Measurements from ENCODE around the gene NAA25. TPM values are rescaled to one million over a fixed set of nuclear protein-coding genes. Genes with fewer than 3 reads are reported as not detected.
"Not testable (repeated sequence)": the region's sequence is repeated elsewhere in the genome, so short reads cannot be mapped to it uniquely, and the experiment has no call there.

The NAA25 gene
- total and polyA plus RNA-seq, 4 donors, result 6.2 to 38.5 (median 19.4) TPM

GRCh38 chr12:112111931-112112330 is 3.3 kb upstream of the NAA25 start:
- Histone ChIP-seq H3K36me3 (ENCODE audit: control insufficient read depth in 4 of 4, insufficient read depth in 4 of 4, low read length in 4 of 4) (no peaks in the 10 kb centered on the region), H3K9ac (ENCODE audit: insufficient read depth in 1 of 2, low read length in 2 of 2) (no peak overlapping the region), H3K9me3 (ENCODE audit: control insufficient read depth in 4 of 4, insufficient read depth in 3 of 4, low read length in 3 of 4) (no peaks in the 10 kb centered on the region), H3K27ac (ENCODE audit: low read depth in 1 of 2, low read length in 1 of 2) (no peak overlapping the region), H3K27me3 (ENCODE audit: control insufficient read depth in 3 of 3, insufficient read depth in 3 of 3, low read length in 2 of 3) (no peaks in the 10 kb centered on the region), H3K4me3 (no peak overlapping the region), H3K4me1 (ENCODE audit: control insufficient read depth in 5 of 5, insufficient read depth in 5 of 5, low read length in 5 of 5) (peaks cover 4 to 13% (median 6%) of the 10 kb centered on the region in 5 donors)
- 64 to 81% methylated on average over 5 of the region's 5 CpGs for WGBS, 2 donors
- DNase-seq, result peak in 1 of 3 donors; percentile 30
- TF ChIP-seq, protein P1, sequence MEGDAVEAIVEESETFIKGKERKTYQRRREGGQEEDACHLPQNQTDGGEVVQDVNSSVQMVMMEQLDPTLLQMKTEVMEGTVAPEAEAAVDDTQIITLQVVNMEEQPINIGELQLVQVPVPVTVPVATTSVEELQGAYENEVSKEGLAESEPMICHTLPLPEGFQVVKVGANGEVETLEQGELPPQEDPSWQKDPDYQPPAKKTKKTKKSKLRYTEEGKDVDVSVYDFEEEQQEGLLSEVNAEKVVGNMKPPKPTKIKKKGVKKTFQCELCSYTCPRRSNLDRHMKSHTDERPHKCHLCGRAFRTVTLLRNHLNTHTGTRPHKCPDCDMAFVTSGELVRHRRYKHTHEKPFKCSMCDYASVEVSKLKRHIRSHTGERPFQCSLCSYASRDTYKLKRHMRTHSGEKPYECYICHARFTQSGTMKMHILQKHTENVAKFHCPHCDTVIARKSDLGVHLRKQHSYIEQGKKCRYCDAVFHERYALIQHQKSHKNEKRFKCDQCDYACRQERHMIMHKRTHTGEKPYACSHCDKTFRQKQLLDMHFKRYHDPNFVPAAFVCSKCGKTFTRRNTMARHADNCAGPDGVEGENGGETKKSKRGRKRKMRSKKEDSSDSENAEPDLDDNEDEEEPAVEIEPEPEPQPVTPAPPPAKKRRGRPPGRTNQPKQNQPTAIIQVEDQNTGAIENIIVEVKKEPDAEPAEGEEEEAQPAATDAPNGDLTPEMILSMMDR (IDR thresholded peaks at IDR 0.05; ENCODE audit: control extremely low read depth, extremely low read depth), result no peak
- no peak for ATAC-seq (ENCODE audit: insufficient read depth, low FRiP score)

GRCh38 chr12:112110787-112111662 is 2.4 kb upstream of the NAA25 start:
- peaks cover 6 to 12% (median 7%) of the 10 kb centered on the region in 5 donors for H3K4me1 ChIP-seq (ENCODE audit: control insufficient read depth in 5 of 5, insufficient read depth in 5 of 5, low read length in 5 of 5)
- H3K27me3 ChIP-seq (ENCODE audit: control insufficient read depth in 3 of 3, insufficient read depth in 3 of 3, low read length in 2 of 3); H3K9me3 ChIP-seq (ENCODE audit: control insufficient read depth in 4 of 4, insufficient read depth in 3 of 4, low read length in 3 of 4); H3K36me3 ChIP-seq (ENCODE audit: control insufficient read depth in 4 of 4, insufficient read depth in 4 of 4, low read length in 4 of 4); DNase-seq; H3K27ac ChIP-seq (ENCODE audit: low read depth in 1 of 2, low read length in 1 of 2); ATAC-seq (ENCODE audit: insufficient read depth, low FRiP score); H3K4me3 ChIP-seq; H3K9ac ChIP-seq (ENCODE audit: insufficient read depth in 1 of 2, low read length in 2 of 2): not testable (repeated sequence)
- WGBS, 2 donors, result 91 to 96% methylated on average over 20 of the region's 20 CpGs

- 18 to 19% methylated on average over 13 of the region's 13 CpGs for WGBS, 2 donors
- Histone ChIP-seq H3K4me3 (peak overlapping the region; percentile 99), H3K27ac (ENCODE audit: low read depth in 1 of 2, low read length in 1 of 2) (peak overlapping the region; percentile 92 to 97), H3K4me1 (ENCODE audit: control insufficient read depth in 5 of 5, insufficient read depth in 5 of 5, low read length in 5 of 5) (peaks cover 6 to 20% (median 11%) of the 10 kb centered on the region in 5 donors), H3K9ac (ENCODE audit: insufficient read depth in 1 of 2, low read length in 2 of 2) (peak overlapping the region; percentile 74 to 86), H3K9me3 (ENCODE audit: control insufficient read depth in 4 of 4, insufficient read depth in 3 of 4, low read length in 3 of 4) (no peaks in the 10 kb centered on the region), H3K36me3 (ENCODE audit: control insufficient read depth in 4 of 4, insufficient read depth in 4 of 4, low read length in 4 of 4) (peaks cover 0 to 3% (median 1%) of the 10 kb centered on the region in 4 donors), H3K27me3 (ENCODE audit: control insufficient read depth in 3 of 3, insufficient read depth in 3 of 3, low read length in 2 of 3) (no peaks in the 10 kb centered on the region)
- DNase-seq (peak in 2 of 3 donors; percentile 19 to 25), ATAC-seq (ENCODE audit: insufficient read depth, low FRiP score) (peak; percentile 6)
- TF ChIP-seq, protein P1 (IDR thresholded peaks at IDR 0.05; ENCODE audit: control extremely low read depth, extremely low read depth), result no peak
Measured at GRCh38 chr12:112107306-112108201, 1.0 kb downstream of the NAA25 start.

DNA sequence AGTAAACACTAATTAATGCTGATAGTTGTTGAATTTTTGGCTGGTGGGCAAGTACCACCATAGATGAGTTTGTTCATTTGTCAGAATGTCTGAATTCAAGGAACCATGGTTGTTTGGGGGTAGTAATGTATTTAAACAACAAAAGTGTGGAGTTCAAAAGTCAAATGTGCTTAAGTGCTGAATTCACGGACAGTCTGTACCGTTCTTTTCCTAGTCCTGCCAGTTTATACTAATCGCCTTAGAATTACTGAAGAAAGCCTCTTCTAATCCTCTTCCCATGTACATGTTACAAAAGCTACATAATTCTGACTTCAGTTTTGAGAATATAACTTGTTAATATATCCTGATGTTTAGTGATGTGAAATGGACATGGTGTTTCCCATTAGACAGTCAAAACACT is 2.7 kb downstream of the NAA25 start:
- H3K27ac ChIP-seq (ENCODE audit: low read depth in 1 of 2, low read length in 1 of 2), result no peak overlapping the region
- no peak overlapping the region for H3K4me3 ChIP-seq
- 82 to 94% methylated on average over 3 of the region's 3 CpGs for WGBS, 2 donors
- DNase-seq, result no peak
- ATAC-seq (ENCODE audit: insufficient read depth, low FRiP score), result no peak
- no peak overlapping the region for H3K9ac ChIP-seq (ENCODE audit: insufficient read depth in 1 of 2, low read length in 2 of 2)
- H3K4me1 ChIP-seq (ENCODE audit: control insufficient read depth in 5 of 5, insufficient read depth in 5 of 5, low read length in 5 of 5), result peaks cover 6 to 20% (median 11%) of the 10 kb centered on the region in 5 donors
- TF ChIP-seq, protein P1 (IDR thresholded peaks at IDR 0.05; ENCODE audit: control extremely low read depth, extremely low read depth), result no peak
- H3K9me3 ChIP-seq (ENCODE audit: control insufficient read depth in 4 of 4, insufficient read depth in 3 of 4, low read length in 3 of 4), result no peaks in the 10 kb centered on the region
- peaks cover 0 to 7% (median 4%) of the 10 kb centered on the region in 4 donors for H3K36me3 ChIP-seq (ENCODE audit: control insufficient read depth in 4 of 4, insufficient read depth in 4 of 4, low read length in 4 of 4)
- H3K27me3 ChIP-seq (ENCODE audit: control insufficient read depth in 3 of 3, insufficient read depth in 3 of 3, low read length in 2 of 3), result no peaks in the 10 kb centered on the region
